Measurements from ENCODE around the gene TACR3.
"Not testable (repeated sequence)": the region's sequence is repeated elsewhere in the genome, so short reads cannot be mapped to it uniquely, and the experiment has no call there.

Gene TACR3

GRCh38 chr4:103719830-103720207 lies at the start of gene TACR3:
TACR3 (minus strand) TSS chr4:103719985; CDS start chr4:103719675, 310 bp downstream.
- H3K4me3 ChIP-seq (ENCODE audit: low read length) = peak within 1 kb of the TSS; percentile 57
- DNase-seq (ENCODE audit: low read depth) = no peak
- no peak for TF ChIP-seq CTCF (conservative IDR thresholded peaks at IDR 0.05; ENCODE audit: low read depth, low read length)

- DNase-seq (ENCODE audit: low read depth) = no peak
- TF ChIP-seq CTCF (conservative IDR thresholded peaks at IDR 0.05; ENCODE audit: low read depth, low read length) = no peak
- no peak overlapping the region for H3K4me3 ChIP-seq (ENCODE audit: low read length)
These were observed 37.8 kb upstream of the TACR3 start for GRCh38 chr4:103757631-103758030.

- no peak for DNase-seq (ENCODE audit: low read depth)
- no peak for TF ChIP-seq CTCF (conservative IDR thresholded peaks at IDR 0.05; ENCODE audit: low read depth, low read length)
- H3K4me3 ChIP-seq (ENCODE audit: low read length) = no peak overlapping the region
These were observed 37.0 kb upstream of the TACR3 start for GRCh38 chr4:103756741-103757140.

- no peak for TF ChIP-seq CTCF (conservative IDR thresholded peaks at IDR 0.05; ENCODE audit: low read depth, low read length)
These were observed 35.1 kb upstream of the TACR3 start for GRCh38 chr4:103754844-103755243.

GRCh38 chr4:103753868-103754653 lies 34.3 kb upstream of the TACR3 start:
- H3K4me3 ChIP-seq (ENCODE audit: low read length) = no peak overlapping the region
- no peak for DNase-seq (ENCODE audit: low read depth)
- TF ChIP-seq CTCF (conservative IDR thresholded peaks at IDR 0.05; ENCODE audit: low read depth, low read length) = no peak

More at GRCh38 chr4:103754844-103755243, 35.1 kb upstream of the TACR3 start:
- DNase-seq (ENCODE audit: low read depth) = peak; percentile 69
- H3K4me3 ChIP-seq (ENCODE audit: low read length) = no peak overlapping the region

- not testable (repeated sequence) for DNase-seq (ENCODE audit: low read depth)
These were observed 3.4 kb upstream of the TACR3 start for GRCh38 chr4:103723150-103723549.

GRCh38 chr4:103721251-103721650 lies 1.5 kb upstream of the TACR3 start:
- H3K4me3 ChIP-seq (ENCODE audit: low read length) = no peak overlapping the region
- DNase-seq (ENCODE audit: low read depth) = no peak
- no peak for TF ChIP-seq CTCF (conservative IDR thresholded peaks at IDR 0.05; ENCODE audit: low read depth, low read length)

More at GRCh38 chr4:103723150-103723549, 3.4 kb upstream of the TACR3 start:
- not testable (repeated sequence) for H3K4me3 ChIP-seq (ENCODE audit: low read length)

Data from retinal pigment epithelial cell (primary cell).